Measurements from ENCODE around the gene UBE2O.
"Not testable (repeated sequence)": the region's sequence is repeated elsewhere in the genome, so short reads cannot be mapped to it uniquely, and the experiment has no call there.

The UBE2O gene

GRCh38 chr17:76367642-76368041 is 85.3 kb downstream of the UBE2O start:
- no peak for DNase-seq

DNA sequence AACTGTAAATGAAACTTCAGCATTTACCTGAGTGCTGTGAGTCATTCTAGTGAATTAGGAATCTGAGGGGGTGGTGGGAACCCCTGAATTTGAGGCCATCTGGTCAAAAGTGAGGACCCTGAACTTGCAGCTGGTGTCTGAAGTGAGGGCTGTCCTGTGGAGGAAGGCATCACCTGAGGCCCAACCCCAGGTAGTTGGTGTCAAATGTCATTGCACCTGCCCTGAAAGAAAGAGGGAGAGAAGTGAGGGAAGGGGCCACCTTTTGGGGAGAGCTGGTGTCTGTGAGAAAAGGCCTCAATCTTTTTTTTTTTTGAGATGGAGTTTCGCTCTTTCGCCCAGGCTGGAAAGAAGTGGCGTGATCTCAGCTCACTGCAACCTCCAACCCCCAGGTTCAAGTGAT is 86.7 kb downstream of the UBE2O start:
- no peak for DNase-seq

DNA sequence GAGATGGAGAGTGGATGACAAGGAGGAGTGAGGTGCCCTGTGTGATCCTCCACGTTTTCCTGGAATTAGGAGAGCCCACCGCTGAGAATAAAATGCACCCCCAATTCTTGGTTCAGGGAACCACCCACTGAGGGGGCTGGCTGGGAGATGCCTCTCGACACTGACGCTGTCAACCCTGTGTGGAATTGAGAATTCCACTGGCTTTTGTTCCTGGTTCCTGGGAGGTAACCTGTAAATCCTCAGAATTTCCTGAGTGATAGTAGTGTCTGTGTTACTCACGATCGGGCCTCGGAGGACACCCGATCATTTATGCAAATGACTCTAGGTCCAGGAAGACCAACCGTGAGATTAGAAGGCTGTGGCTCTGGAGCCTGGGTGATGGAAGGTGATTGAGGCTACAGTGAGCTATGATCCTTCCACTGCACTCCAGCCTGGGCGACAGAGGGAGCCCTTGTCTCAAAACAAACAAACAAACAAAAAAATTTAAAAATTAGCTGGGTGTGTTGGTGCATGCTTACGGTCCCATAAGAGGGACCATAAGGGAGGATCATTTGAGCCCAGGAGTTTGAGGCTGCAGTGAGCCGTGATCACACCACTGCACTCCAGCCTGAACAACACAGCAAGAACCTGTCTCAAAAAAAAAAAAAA is 87.6 kb downstream of the UBE2O start:
- DNase-seq: peak in 1 of 2 experiments; percentile 51

- DNase-seq: no peak
Measured at GRCh38 chr17:76363107-76363842, 89.7 kb downstream of the UBE2O start.

DNA sequence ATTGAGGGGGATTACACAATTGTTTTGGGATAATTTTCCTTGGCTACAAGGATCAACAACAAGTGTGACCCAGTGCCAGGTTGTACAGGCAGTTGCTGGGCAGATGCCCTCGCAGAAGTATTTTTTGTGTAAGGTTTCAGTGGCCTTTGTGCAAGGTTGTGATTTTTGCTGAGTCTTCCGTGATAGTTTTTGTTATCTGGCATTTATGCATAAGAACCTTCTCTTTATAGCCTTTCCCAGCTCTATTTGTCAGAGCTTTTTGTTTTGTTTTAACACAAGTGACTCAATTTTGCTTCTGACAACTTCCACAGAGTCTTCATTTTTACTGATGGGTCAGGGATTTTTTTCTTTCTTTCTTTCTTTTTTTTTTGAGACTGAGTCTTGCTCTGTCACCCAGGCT is 92.5 kb downstream of the UBE2O start:
- no peak for DNase-seq

GRCh38 chr17:76359776-76360175 is 93.2 kb downstream of the UBE2O start:
- DNase-seq: not testable (repeated sequence)

DNA sequence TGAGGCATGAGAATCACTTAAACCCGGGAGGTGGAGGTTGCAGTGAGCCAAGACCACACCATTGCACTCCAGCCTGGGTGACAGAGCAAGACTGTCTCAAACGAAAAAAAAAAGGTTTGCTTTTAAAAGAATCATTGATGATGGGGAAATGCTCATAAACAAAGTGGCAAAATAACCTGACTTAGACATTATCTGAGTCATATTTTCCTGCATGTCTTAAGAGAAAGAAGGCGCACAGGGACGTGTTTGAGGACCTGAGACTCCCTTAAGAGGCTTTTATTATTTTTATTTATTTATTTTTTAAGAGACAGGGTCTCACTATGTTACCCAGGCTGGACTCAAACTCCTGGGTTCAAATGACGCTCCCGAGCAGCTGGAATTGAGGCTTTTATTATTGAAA is 93.6 kb downstream of the UBE2O start:
- no peak for DNase-seq

GRCh38 chr17:76357597-76358158 is 95.3 kb downstream of the UBE2O start:
- no peak for DNase-seq

DNA sequence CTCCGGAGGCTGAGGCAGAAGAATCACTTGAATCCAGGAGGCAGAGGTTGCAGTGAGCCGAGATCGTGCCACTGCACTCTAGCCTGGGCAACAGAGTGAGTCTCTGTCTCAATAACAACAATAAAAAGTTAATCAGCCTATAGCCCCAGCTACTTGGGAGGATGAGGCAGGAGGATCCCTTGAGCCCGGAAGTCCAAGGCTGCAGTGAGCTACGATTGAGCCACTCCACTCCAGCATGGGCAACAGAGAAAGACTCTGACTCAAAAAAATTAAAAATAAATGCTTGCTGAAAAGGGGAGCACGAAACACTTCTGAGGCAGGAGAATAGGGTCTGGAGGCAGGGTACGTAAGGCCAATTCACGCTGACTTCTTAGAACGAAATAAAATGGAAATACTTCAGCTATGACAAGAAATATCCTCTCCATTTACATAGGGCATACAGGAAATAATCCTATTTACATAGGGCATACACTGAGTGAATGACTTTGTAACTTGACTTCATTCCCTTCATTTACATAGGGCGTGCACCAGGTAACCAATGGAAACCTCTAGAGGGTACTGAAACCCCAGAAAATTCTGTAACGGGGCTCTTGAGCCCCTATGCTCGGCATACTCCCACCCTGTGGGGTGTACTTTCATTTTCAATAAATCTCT is 96.0 kb downstream of the UBE2O start:
- no peak for DNase-seq

DNA sequence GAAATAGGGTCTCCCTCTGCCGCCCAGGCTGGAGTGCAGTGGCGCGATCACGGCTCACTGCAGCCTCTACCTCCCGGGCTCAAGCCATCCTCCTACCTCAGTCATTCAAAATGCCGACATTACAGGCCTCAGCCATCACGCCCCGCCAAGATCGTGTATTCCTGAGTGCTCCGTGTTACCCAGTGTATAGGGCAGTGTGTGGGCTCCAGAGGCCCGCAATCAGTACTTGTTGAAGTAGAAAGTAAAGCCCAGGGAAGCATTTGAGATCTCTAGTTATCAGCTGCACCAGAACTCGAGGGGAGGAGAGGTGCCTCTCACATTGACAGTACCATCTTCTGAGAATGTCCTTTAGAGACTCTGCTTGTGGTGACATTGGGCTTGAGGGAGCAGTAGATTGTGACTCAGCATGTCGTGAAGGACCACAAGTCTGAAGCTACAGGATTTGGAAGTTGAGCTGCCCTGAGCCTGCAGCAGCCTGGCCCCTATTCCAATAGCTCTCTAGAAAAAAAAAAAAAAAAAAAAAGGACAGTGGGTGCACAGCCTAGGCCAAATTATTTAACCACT is 98.1 kb downstream of the UBE2O start:
- no peak for DNase-seq

DNA sequence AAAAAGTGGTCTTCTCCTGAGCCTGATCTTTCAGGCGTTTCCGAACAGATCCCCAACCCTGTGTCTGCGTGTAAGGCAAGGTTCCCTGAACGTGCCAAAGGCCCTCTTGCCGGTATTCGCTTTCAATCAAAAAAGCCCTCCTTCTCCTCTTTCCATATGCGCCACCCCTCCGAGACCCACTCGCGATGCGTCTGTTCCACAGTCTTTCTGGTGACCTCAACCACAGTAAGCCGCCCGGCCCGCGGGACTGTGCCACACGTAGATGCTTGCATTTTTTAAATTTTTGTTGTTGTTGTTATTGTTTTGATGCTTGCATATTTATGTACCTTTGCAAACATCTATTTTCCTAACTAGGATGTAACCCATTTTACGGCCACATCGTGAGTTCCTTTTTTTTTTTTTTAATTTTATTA is 98.6 kb downstream of the UBE2O start:
- DNase-seq: no peak

DNA sequence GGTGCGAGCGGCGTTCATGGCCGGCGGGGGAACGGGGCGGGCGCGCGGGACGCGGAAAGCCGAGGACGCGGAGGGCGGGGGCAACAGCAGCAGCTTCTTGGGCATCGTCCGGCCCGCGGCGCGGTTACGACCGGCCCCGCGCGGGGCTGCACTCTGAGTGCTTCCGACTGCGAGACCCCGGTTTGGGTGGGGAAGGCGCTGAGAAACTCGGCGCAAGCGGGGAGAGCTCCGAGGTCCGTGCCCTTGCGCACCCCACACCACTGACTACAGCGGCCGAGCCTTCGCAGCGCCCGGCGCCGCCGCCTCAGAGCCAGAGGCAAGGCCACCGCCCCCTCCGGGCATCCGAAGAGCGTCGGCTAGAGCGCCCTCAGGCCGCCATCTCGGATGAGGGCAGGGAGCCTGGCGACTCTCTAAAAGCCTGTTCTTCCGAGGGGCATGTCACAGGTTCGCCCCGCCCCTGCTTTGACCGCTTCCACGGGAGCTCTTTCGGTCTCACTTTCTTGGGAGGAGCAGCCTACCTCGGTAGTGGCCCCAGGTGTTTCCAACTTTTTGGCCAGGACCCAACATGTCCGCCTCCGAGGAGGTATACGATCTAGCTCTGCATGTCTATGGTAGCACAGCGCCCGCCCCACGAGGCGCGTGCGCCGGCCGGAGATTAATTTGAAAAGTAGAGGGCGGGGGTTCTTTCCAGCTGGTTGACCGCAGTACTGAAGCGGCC is 99.2 kb downstream of the UBE2O start, which contains the start of gene PRPSAP1:
Gene PRPSAP1 (minus strand): TSS at position 318 of the 718 bp plus-strand sequence. CDS start 213 bp downstream, at position 105.
- DNase-seq: peak; percentile 69 to 91

DNA sequence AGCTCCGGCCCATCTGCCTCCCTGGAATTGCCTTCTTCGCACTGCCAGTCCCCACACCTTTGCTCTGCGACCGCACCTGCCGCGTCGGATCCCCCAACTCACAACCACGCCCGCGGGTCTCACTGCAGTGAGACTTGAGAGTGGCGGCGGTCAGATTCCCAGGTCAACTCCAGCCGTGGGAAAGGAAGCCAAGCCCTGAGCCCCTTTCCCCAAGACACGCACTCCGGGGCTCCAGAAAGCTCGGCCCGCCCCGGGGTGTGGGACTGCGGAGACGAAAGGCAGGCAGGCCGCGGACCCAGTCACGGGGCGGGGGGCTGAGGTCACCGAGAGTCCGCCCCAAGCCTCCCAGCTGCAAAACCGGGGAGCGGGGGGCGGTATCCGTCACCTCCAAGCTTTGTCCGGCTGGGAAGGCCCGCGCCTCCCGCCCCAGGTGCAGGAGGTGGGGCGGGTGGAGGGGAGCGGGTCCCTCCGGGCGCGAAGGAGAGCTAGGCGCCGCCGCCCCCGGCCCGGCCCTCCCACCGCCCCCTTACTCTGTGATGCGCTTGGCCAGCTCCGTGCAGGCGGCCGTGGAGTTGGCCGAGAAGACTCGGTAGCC is 99.9 kb downstream of the UBE2O start:
- DNase-seq: no peak

DNA sequence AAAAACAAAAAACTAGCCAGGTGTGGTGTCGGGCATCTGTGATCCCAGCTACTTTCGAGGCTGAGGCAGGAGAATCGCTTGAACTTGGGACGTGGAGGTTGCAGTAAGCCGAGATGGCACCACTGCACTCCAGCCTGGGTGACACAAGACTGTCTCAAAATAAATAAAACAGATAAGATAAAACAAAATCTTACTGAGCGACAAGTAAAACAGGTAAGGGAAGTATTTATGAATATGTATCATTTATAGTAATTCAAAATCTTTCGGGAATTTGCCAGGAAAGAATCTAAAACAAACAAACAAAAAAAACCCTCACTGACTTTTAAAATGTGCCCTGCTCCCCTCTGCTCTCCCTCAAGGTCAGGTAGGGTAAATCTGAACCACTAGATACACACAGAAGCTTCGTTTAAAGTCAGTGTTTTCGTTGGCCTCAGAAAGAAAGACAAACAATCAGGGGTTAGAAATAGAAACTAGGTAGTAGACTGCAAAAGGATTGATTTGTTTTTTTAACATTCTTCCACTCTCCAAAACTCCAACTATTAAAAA is 101.4 kb downstream of the UBE2O start:
- no peak for DNase-seq

DNA sequence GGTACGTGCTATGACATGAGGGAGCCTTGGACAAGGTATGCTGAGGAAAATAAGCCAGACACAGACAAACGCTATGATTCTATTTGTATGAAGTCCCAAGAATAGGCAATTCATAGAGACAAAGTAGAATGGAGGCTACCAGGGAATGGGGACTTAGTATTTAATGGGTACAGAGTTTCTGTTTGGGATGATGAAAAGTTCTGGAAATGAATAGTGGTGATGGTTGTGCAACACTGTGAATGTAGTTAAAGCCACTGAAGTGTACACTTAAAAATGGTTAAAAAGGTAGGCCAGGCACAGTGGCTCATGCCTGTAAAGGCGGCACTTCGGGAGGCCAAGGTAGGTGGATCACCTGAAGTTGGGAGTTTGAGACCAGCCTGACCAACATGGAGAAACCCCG is 102.5 kb downstream of the UBE2O start:
- no peak for DNase-seq

GRCh38 chr17:76346936-76347335 is 106.0 kb downstream of the UBE2O start:
- not testable (repeated sequence) for DNase-seq

- no peak for DNase-seq
Measured at GRCh38 chr17:76345377-76345974, 107.5 kb downstream of the UBE2O start.

DNA sequence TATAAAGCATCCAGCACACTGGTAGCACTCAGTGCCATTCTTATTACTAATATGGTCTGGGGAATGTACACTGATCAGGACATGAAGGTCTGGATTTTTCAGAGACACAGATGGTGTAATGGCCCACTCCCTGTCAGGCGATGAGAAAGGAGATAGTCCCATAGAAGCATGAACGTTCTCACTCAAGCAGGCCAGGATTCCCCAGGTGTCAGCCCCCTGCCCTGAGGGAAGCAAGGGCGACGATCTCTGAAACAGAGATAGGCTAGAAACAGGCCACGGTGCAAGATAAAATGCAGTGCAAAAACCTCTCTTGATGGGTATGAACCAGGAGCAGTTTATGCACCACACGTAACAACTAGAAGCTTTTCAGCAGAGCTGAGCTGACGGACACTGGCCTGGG is 109.8 kb downstream of the UBE2O start:
- DNase-seq: no peak

DNA sequence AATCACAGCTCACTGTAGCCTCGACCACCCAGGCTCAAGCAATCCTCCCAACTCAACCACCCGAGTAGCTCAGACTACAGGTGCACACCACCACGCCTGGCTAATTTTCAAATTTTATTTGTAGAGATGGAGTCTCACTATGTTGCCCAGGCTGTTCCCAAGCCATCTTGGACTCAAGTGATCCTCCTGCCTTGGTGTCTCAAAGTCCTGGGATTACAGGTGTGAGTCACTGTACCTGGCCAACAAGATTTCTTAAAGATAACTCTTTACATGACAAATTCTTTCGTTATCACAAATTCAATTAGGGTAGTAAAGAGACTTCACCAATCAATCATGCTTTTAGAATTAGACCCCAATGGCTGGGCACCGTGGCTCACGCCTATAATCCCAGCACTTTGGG is 111.7 kb downstream of the UBE2O start:
- DNase-seq: no peak
